Duodenal mucosa (tissue), 2 donors: ENCODE results near the gene MRPS14.

Experiments
- H3K27ac ChIP-seq: one replicate; pipeline ENCODE4 v1.7.0; 2013; ENCODE audit warnings: low read depth, low read length
- H3K27me3 ChIP-seq, 2 donors: one replicate each; pipeline ENCODE4 v1.7.0; 2013; ENCODE audit warnings: low read length in 2 of 2, control low read depth in 1 of 2; ENCODE audit not compliant: insufficient read depth in 2 of 2, control insufficient read depth in 1 of 2
- H3K36me3 ChIP-seq, 2 donors: one replicate each; pipeline ENCODE4 v1.7.0; 2013; ENCODE audit warnings: low read length in 2 of 2, control low read depth in 1 of 2; ENCODE audit not compliant: insufficient read depth in 2 of 2, control insufficient read depth in 1 of 2
- H3K4me1 ChIP-seq, 2 donors: one replicate each; pipeline ENCODE4 v1.7.0; 2013; ENCODE audit warnings: low read length in 2 of 2, control low read depth in 1 of 2; ENCODE audit not compliant: insufficient read depth in 2 of 2, control insufficient read depth in 1 of 2
- H3K4me3 ChIP-seq, 2 donors: one replicate each; pipeline ENCODE4 v1.7.0; 2013; ENCODE audit warnings: low read length in 2 of 2, low read depth in 1 of 2
- H3K9ac ChIP-seq, 2 donors: one replicate each; pipeline ENCODE4 v1.7.0; 2013; ENCODE audit warnings: low read length in 2 of 2, low read depth in 1 of 2
- H3K9me3 ChIP-seq, 2 donors: one replicate each; pipeline ENCODE4 v1.7.0; 2013; ENCODE audit warnings: low read length in 2 of 2, control low read depth in 1 of 2; ENCODE audit not compliant: control insufficient read depth in 1 of 2

The MRPS14 gene

GRCh38 chr1:174989536-174990220 is 33.5 kb downstream of the MRPS14 start:
- Histone ChIP-seq H3K4me3 (no peak overlapping the region), H3K9me3 (no peaks in the 10 kb centered on the region), H3K4me1 (peaks cover 6 to 12% of the 10 kb centered on the region in 2 donors), H3K27ac (no peak overlapping the region), H3K36me3 (peaks cover 3 to 5% of the 10 kb centered on the region in 2 donors), H3K9ac (no peak overlapping the region), H3K27me3 (no peaks in the 10 kb centered on the region)

DNA sequence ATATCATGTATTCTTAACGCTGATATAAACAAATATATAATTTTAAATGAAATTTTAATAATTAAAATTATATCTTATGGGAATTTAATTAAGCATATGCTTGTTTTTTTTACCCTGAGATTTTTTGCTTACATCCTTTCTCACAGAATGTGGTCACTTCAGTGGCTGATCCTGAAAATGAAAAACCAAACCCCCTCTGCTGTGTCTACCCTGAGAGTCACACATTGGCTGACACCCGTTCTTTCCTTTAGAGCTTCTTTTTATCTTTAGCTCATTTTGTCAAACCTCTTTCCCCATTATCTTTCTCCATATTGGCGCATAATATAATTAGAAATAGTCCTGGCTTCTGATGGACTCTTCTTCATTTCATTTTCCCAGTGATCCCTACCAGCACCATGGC is 34.2 kb downstream of the MRPS14 start:
- no peaks in the 10 kb centered on the region for H3K9me3 ChIP-seq
- no peak overlapping the region for H3K4me3 ChIP-seq
- H3K36me3 ChIP-seq: peaks cover 5 to 7% of the 10 kb centered on the region in 2 donors
- H3K27ac ChIP-seq: no peak overlapping the region
- H3K27me3 ChIP-seq: no peaks in the 10 kb centered on the region
- peaks cover 6 to 10% of the 10 kb centered on the region in 2 donors for H3K4me1 ChIP-seq
- H3K9ac ChIP-seq: no peak overlapping the region

DNA sequence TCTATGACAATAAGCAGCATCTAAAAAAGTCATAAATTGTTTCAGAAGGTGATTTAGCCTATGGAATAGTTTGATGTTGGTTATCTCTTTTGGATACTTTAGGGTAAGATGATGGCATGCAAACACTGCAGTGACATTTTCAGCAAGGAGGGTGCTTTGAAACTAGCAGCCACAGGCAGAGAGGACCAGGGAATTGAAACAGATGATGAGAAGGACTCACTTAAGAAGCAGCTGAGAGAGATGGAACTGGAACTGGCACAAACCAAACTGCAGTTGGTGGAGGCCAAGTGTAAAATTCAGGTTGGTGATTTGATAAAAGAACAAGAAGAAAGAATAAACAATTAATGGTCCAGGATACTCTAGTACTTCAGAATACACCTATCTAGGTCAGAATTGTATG is 34.7 kb downstream of the MRPS14 start:
- Histone ChIP-seq H3K9ac (no peak overlapping the region), H3K36me3 (peaks cover 5 to 11% of the 10 kb centered on the region in 2 donors), H3K4me1 (peaks cover 6 to 8% of the 10 kb centered on the region in 2 donors), H3K9me3 (no peaks in the 10 kb centered on the region), H3K27ac (no peak overlapping the region), H3K4me3 (no peak overlapping the region), H3K27me3 (no peaks in the 10 kb centered on the region)

DNA sequence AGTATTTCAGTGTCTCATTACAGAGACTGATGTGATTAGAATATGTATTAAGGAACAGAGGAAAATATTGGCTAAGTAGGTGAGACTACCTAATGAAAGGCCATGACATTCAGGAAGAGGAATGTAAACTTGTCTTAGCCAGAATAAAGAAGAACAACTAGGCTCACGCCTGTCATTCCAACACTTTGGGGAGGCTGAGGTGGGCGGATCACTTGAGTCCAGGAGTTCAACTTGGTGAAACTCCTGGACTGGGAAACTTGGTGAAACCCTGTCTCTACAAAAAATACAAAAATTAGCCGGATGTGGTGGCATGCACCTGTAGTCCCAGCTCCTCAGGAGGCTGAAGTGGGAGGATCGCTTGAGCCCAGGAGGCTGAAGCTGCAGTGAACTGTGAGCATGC is 38.3 kb downstream of the MRPS14 start:
- Histone ChIP-seq H3K36me3 (peaks cover 10 to 38% of the 10 kb centered on the region in 2 donors), H3K27ac (no peak overlapping the region), H3K4me1 (peaks cover 3 to 4% of the 10 kb centered on the region in 2 donors), H3K9me3 (no peaks in the 10 kb centered on the region), H3K4me3 (no peak overlapping the region), H3K27me3 (no peaks in the 10 kb centered on the region), H3K9ac (no peak overlapping the region)

DNA sequence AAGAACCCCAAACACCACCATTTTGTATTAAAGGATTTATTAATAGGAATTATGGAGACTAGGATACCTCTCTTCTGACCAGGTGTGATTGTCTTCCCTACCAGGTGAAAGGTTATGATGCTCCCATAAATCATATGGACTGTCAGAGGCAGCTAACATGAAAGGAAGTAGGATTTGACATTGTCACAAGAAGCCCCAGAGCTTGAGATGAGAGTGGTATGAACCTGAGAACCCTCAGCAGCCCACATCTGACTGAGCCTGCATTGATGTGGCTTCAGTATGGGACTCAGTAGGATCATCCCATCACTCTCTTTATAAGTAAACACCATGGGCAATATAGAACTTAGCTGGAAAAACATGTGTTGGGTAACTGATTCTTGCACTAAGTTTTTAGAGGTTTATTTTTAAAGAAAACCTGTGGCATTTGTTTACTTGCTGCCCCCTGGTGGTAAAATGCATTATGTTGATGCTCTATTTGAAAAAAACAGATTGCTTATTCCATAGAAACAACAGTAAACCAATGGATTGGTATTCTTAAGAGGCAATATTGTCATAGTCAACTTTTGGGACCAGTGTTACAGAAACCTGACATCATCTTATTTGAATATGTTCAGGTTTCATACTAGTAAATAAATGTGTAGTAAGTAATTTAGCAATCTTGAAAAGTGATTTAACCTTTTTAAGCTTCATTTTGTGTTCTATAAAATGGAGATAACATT is 40.1 kb downstream of the MRPS14 start:
- H3K27me3 ChIP-seq: no peaks in the 10 kb centered on the region
- H3K9me3 ChIP-seq: no peaks in the 10 kb centered on the region
- no peak overlapping the region for H3K9ac ChIP-seq
- no peak overlapping the region for H3K4me3 ChIP-seq
- no peaks in the 10 kb centered on the region for H3K4me1 ChIP-seq
- H3K27ac ChIP-seq: no peak overlapping the region
- peaks cover 9 to 48% of the 10 kb centered on the region in 2 donors for H3K36me3 ChIP-seq

- H3K9me3 ChIP-seq: no peaks in the 10 kb centered on the region
- H3K27ac ChIP-seq: no peak overlapping the region
- H3K4me3 ChIP-seq: no peak overlapping the region
- H3K27me3 ChIP-seq: no peaks in the 10 kb centered on the region
- H3K9ac ChIP-seq: no peak overlapping the region
- H3K4me1 ChIP-seq: peaks cover under 1 to 6% of the 10 kb centered on the region in 2 donors
- H3K36me3 ChIP-seq: peaks cover 7 to 45% of the 10 kb centered on the region in 2 donors
Observed at GRCh38 chr1:174976436-174977108, 46.7 kb downstream of the MRPS14 start.

DNA sequence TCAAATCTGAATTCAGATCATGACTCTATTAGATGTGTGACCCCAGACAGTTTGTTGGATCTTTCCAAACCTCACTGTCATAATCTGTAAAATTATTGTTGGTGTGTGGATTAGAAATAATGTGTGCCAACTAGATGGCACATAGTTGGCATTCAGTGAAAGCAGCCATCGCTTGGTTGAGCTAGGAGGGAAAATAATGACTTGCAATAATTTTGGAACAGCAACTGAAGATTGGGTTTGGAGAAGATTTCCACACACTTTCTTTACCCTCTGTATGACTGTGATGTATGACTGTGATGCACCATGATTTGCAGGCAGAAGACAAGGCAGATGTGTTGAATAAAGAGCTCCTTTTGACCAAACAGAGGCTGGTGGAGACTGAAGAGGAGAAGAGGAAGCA is 47.5 kb downstream of the MRPS14 start:
- no peak overlapping the region for H3K9ac ChIP-seq
- no peaks in the 10 kb centered on the region for H3K9me3 ChIP-seq
- peaks cover 7 to 39% of the 10 kb centered on the region in 2 donors for H3K36me3 ChIP-seq
- H3K27me3 ChIP-seq: no peaks in the 10 kb centered on the region
- no peak overlapping the region for H3K27ac ChIP-seq
- no peak overlapping the region for H3K4me3 ChIP-seq
- H3K4me1 ChIP-seq: peaks cover 3 to 9% of the 10 kb centered on the region in 2 donors

DNA sequence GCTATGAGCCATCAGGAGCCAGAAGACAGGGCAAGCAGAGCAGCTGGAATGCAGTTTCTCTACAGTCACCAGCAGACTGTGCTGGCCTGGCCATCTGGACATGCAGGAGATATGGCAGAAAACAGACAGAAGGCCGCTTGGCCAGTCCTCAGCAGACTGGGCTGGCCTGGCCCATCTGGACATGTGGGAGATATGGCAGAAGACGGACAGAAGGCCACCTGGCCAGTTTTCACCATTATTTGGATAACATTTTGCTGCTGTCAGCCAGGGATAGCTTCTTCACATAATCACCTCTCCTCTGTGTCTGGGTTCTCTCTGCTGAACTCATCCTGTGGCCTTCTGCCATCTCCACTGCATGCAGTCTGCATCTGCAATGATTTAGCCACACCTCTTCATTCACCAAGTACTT is 48.5 kb downstream of the MRPS14 start:
- no peak overlapping the region for H3K27ac ChIP-seq
- H3K27me3 ChIP-seq: no peaks in the 10 kb centered on the region
- H3K36me3 ChIP-seq: peaks cover 8 to 32% of the 10 kb centered on the region in 2 donors
- H3K9ac ChIP-seq: no peak overlapping the region
- H3K9me3 ChIP-seq: no peaks in the 10 kb centered on the region
- H3K4me1 ChIP-seq: peaks cover 3 to 9% of the 10 kb centered on the region in 2 donors
- H3K4me3 ChIP-seq: no peak overlapping the region

DNA sequence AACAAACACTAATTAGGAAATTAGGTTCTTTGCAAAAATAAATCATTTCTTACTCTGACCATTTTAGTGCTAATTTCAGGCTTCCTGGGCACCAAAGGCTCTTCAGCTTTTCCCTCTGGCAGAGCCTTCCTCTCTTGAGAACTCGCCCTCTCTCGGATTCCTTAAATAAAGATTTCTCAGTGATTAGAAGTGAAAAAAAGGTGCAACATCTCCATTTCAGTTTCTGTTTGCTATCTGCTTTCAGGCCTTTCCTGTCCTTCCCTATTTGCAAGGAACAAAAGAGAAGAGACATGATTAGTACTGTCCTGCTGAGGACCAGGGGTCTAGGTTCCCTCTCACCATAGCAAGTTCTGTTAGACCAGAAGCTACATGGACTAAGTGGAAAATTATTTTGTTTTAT is 51.3 kb downstream of the MRPS14 start:
- no peaks in the 10 kb centered on the region for H3K27me3 ChIP-seq
- H3K36me3 ChIP-seq: peaks cover 12 to 17% of the 10 kb centered on the region in 2 donors
- peaks cover 16% of the 10 kb centered on the region in 2 donors for H3K4me1 ChIP-seq
- H3K27ac ChIP-seq: no peak overlapping the region
- H3K9ac ChIP-seq: no peak overlapping the region
- H3K9me3 ChIP-seq: no peaks in the 10 kb centered on the region
- H3K4me3 ChIP-seq: no peak overlapping the region

DNA sequence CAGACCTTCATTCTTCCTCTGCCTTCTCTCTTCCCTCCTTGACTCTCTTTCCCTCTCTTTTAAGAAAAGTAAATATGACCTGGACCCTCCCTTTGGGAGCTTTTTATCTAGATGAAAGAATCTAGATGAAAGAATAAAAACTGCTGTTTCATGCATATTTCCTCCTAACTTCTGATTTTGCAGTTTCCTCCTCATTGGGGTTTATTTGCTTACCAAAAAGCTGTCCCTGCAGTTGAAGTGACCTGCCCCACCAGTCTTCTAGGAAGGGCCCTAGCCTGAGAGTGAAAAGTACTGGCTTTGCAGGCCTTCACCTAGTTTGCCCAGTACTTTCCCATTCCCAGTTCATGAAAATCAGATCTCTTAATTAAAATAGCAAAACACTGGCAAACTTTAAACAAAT is 51.8 kb downstream of the MRPS14 start:
- no peaks in the 10 kb centered on the region for H3K27me3 ChIP-seq
- peaks cover 16 to 20% of the 10 kb centered on the region in 2 donors for H3K4me1 ChIP-seq
- H3K9ac ChIP-seq: no peak overlapping the region
- no peak overlapping the region for H3K4me3 ChIP-seq
- H3K9me3 ChIP-seq: no peaks in the 10 kb centered on the region
- no peak overlapping the region for H3K27ac ChIP-seq
- peaks cover 12 to 17% of the 10 kb centered on the region in 2 donors for H3K36me3 ChIP-seq
